ENCODE measurements around the gene RAD51AP1. TPM values are rescaled to one million over a fixed set of nuclear protein-coding genes. Genes with fewer than 3 reads are reported as not detected.
"Not testable (repeated sequence)": the region's sequence is repeated elsewhere in the genome, so short reads cannot be mapped to it uniquely, and the experiment has no call there.

Gene RAD51AP1
- total RNA-seq, 1 donor from 2014 or later = 0.79 TPM

GRCh38 chr12:4505376-4505986 lies 33.2 kb upstream of the RAD51AP1 start:
- no peaks in the 10 kb centered on the region for H3K27me3 ChIP-seq (ENCODE audit: control insufficient read depth, insufficient read depth, low read length)
- FAIRE-seq (no peak), DNase-seq (ENCODE audit: low read depth) (peak; percentile 7)
- no peaks in the 10 kb centered on the region for H3K36me3 ChIP-seq (ENCODE audit: control insufficient read depth, insufficient read depth, low read length)
- H3K4me3 ChIP-seq (ENCODE audit: low read depth, low read length) = no peak overlapping the region
- TF ChIP-seq, protein P1, sequence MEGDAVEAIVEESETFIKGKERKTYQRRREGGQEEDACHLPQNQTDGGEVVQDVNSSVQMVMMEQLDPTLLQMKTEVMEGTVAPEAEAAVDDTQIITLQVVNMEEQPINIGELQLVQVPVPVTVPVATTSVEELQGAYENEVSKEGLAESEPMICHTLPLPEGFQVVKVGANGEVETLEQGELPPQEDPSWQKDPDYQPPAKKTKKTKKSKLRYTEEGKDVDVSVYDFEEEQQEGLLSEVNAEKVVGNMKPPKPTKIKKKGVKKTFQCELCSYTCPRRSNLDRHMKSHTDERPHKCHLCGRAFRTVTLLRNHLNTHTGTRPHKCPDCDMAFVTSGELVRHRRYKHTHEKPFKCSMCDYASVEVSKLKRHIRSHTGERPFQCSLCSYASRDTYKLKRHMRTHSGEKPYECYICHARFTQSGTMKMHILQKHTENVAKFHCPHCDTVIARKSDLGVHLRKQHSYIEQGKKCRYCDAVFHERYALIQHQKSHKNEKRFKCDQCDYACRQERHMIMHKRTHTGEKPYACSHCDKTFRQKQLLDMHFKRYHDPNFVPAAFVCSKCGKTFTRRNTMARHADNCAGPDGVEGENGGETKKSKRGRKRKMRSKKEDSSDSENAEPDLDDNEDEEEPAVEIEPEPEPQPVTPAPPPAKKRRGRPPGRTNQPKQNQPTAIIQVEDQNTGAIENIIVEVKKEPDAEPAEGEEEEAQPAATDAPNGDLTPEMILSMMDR (IDR thresholded peaks at IDR 0.05; ENCODE audit: insufficient read depth, low read length, severe bottlenecking) = no peak

DNA sequence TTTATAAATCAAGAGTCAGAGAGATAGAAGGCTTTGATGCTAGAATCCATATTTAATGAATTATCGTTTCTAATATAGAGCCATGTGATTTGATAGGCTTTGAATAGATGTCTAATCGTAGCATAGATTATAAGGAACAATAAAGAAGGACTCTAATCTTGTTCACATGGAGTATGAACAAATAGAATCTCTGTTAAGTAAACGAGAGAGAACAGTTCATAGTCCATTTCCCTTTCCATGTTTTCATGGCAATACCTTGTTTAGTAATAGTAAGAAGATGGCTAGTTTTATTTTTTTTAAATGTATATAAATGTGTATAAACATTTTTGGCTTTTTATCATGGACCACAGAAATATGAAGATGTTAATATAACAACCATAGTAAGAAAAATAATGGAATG lies 32.3 kb upstream of the RAD51AP1 start:
- TF ChIP-seq, protein P1 (IDR thresholded peaks at IDR 0.05; ENCODE audit: insufficient read depth, low read length, severe bottlenecking) = no peak
- H3K4me3 ChIP-seq (ENCODE audit: low read depth, low read length) = no peak overlapping the region
- no peaks in the 10 kb centered on the region for H3K27me3 ChIP-seq (ENCODE audit: control insufficient read depth, insufficient read depth, low read length)
- FAIRE-seq (no peak), DNase-seq (ENCODE audit: low read depth) (no peak)
- H3K36me3 ChIP-seq (ENCODE audit: control insufficient read depth, insufficient read depth, low read length) = no peaks in the 10 kb centered on the region

- Histone ChIP-seq H3K4me3 (ENCODE audit: low read depth, low read length) (no peak overlapping the region), H3K36me3 (ENCODE audit: control insufficient read depth, insufficient read depth, low read length) (no peaks in the 10 kb centered on the region), H3K27me3 (ENCODE audit: control insufficient read depth, insufficient read depth, low read length) (no peaks in the 10 kb centered on the region)
- FAIRE-seq (no peak), DNase-seq (ENCODE audit: low read depth) (peak; percentile 38)
- TF ChIP-seq, protein P1 (IDR thresholded peaks at IDR 0.05; ENCODE audit: insufficient read depth, low read length, severe bottlenecking) = no peak
Observed at GRCh38 chr12:4506870-4507269, 31.8 kb upstream of the RAD51AP1 start.

DNA sequence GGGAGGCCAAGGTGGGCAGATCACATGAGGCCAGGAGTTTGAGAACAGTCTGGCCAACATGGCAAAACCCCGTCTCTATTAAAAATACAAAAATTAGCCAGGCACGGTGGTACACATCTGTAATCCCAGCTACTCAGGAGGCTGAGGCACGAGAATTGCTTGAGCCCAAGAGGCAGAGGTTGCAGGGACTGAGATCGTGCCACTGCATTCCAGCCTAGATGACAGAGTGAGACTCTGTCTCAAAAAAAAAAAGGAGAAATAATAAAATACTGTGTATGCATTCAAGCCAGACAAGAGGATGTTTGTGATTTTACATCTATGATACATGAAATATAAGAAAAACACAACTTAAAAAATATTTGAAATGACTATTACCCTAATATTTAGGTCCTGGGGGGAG lies 30.2 kb upstream of the RAD51AP1 start:
- H3K4me3 ChIP-seq (ENCODE audit: low read depth, low read length); H3K36me3 ChIP-seq (ENCODE audit: control insufficient read depth, insufficient read depth, low read length); FAIRE-seq; H3K27me3 ChIP-seq (ENCODE audit: control insufficient read depth, insufficient read depth, low read length); DNase-seq (ENCODE audit: low read depth): not testable (repeated sequence)

DNA sequence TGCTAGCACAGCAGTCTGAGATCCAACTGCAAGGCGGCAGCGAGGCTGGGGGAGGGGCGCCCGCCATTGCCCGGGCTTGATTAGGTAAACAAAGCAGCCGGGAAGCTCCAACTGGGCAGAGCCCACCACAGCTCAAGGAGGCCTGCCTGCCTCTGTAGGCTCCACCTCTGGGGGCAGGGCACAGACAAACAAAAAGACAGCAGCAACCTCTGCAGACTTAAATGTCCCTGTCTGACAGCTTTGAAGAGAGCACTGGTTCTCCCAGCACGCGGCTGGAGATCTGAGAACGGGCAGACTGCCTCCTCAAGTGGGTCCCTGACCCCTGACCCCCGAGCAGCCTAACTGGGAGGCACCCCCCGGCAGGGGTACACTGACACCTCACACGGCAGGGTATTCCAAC lies 29.4 kb upstream of the RAD51AP1 start:
- not testable (repeated sequence) for H3K36me3 ChIP-seq (ENCODE audit: control insufficient read depth, insufficient read depth, low read length); H3K4me3 ChIP-seq (ENCODE audit: low read depth, low read length); FAIRE-seq; DNase-seq (ENCODE audit: low read depth); H3K27me3 ChIP-seq (ENCODE audit: control insufficient read depth, insufficient read depth, low read length)

- TF ChIP-seq, protein P1 (IDR thresholded peaks at IDR 0.05; ENCODE audit: insufficient read depth, low read length, severe bottlenecking) = no peak
- FAIRE-seq = no peak
- DNase-seq (ENCODE audit: low read depth) = peak; percentile 52
- H3K4me3 ChIP-seq (ENCODE audit: low read depth, low read length) = no peak overlapping the region
- no peaks in the 10 kb centered on the region for H3K27me3 ChIP-seq (ENCODE audit: control insufficient read depth, insufficient read depth, low read length)
- peaks cover 1% of the 10 kb centered on the region for H3K36me3 ChIP-seq (ENCODE audit: control insufficient read depth, insufficient read depth, low read length)
Observed at GRCh38 chr12:4518106-4518728, 20.5 kb upstream of the RAD51AP1 start.

DNA sequence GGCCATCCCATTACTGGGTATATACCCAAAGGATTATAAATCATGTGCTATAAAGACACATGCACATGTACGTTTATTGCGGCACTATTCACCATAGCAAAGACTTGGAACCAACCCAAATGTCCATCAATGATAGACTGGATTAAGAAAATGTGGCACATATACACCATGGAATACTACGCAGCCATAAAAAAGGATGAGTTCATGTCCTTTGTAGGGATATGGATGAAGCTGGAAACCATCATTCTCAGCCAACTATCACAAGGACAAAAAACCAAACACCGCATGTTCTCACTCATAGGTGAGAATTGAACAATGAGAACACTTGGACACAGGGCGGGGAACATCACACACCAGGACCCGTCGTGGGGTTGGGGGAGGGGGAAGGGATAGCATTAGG lies 15.2 kb upstream of the RAD51AP1 start:
- not testable (repeated sequence) for FAIRE-seq; H3K4me3 ChIP-seq (ENCODE audit: low read depth, low read length); DNase-seq (ENCODE audit: low read depth); H3K36me3 ChIP-seq (ENCODE audit: control insufficient read depth, insufficient read depth, low read length); H3K27me3 ChIP-seq (ENCODE audit: control insufficient read depth, insufficient read depth, low read length)

All from bronchial epithelial cell (primary cell).